Effector memory CD4-positive, alpha-beta T cell (primary cell): Measurements from ENCODE around the gene TARBP1.
A peak's percentile ranks its signal among the peaks of the same experiment; 100 is the strongest.

ENCODE experiments used
- DNase-seq, 3 donors: peaks; one replicate each; pipeline ENCODE4 v3.0.0-alpha.2; 2020
- H3K27ac ChIP-seq: 2 replicates; pipeline ENCODE4 v1.7.0; 2013; ENCODE audit warnings: mild to moderate bottlenecking, low read length, moderate library complexity; ENCODE audit not compliant: insufficient read depth, poor library complexity, severe bottlenecking
- H3K27me3 ChIP-seq: replicated peaks from 2 replicates; pipeline ENCODE4 v1.7.0; 2013; ENCODE audit warnings: mild to moderate bottlenecking, low read length; ENCODE audit not compliant: insufficient read depth, control insufficient read depth, poor library complexity, severe bottlenecking
- H3K36me3 ChIP-seq: 2 replicates; pipeline ENCODE4 v1.7.0; 2013; ENCODE audit warnings: mild to moderate bottlenecking, low read length, moderate library complexity; ENCODE audit not compliant: control insufficient read depth, insufficient read depth
- H3K4me1 ChIP-seq: 2 replicates; pipeline ENCODE4 v1.7.0; 2013; ENCODE audit warnings: low read length, mild to moderate bottlenecking; ENCODE audit not compliant: control insufficient read depth, insufficient read depth, poor library complexity, severe bottlenecking
- H3K4me3 ChIP-seq: 2 replicates; pipeline ENCODE4 v1.7.0; 2013; ENCODE audit warnings: low read length, low read depth, mild to moderate bottlenecking; ENCODE audit not compliant: insufficient read depth, poor library complexity, severe bottlenecking
- H3K9me3 ChIP-seq: 2 replicates; pipeline ENCODE4 v1.7.0; 2013; ENCODE audit warnings: mild to moderate bottlenecking, low read length, moderate library complexity; ENCODE audit not compliant: control insufficient read depth

Gene TARBP1

DNA sequence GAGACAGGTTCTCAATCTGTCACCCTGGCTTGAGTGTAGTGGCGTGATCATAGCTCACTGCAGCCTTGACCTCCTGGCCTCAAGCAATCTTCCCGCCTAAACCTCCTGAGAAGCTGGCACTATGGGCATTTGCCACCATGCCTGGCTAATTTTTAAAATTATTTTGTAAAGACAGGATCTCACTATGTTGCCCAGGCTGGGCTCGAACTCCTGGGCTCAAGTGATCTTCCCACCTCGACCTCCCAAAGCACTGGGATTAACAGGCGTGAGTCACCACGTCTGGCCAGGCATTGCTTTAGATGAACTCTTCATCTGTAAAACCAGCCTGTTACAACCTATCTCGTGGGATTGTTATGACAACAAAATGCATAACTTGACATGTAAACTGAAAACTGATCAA, 103.3 kb downstream of the TARBP1 start:
- Histone ChIP-seq H3K36me3 (peaks cover 31% of the 10 kb centered on the region), H3K27ac (no peak overlapping the region), H3K4me3 (no peak overlapping the region), H3K27me3 (no peaks in the 10 kb centered on the region), H3K9me3 (no peaks in the 10 kb centered on the region), H3K4me1 (peaks cover 15% of the 10 kb centered on the region)
- DNase-seq: no peak

- Histone ChIP-seq H3K9me3 (no peaks in the 10 kb centered on the region), H3K27me3 (no peaks in the 10 kb centered on the region), H3K36me3 (peaks cover 21% of the 10 kb centered on the region), H3K4me3 (peak overlapping the region; percentile 89), H3K27ac (peak overlapping the region; percentile 93), H3K4me1 (peaks cover 15% of the 10 kb centered on the region)
- no peak for DNase-seq
Observed at GRCh38 chr1:234373959-234374254, 105.1 kb downstream of the TARBP1 start.

DNA sequence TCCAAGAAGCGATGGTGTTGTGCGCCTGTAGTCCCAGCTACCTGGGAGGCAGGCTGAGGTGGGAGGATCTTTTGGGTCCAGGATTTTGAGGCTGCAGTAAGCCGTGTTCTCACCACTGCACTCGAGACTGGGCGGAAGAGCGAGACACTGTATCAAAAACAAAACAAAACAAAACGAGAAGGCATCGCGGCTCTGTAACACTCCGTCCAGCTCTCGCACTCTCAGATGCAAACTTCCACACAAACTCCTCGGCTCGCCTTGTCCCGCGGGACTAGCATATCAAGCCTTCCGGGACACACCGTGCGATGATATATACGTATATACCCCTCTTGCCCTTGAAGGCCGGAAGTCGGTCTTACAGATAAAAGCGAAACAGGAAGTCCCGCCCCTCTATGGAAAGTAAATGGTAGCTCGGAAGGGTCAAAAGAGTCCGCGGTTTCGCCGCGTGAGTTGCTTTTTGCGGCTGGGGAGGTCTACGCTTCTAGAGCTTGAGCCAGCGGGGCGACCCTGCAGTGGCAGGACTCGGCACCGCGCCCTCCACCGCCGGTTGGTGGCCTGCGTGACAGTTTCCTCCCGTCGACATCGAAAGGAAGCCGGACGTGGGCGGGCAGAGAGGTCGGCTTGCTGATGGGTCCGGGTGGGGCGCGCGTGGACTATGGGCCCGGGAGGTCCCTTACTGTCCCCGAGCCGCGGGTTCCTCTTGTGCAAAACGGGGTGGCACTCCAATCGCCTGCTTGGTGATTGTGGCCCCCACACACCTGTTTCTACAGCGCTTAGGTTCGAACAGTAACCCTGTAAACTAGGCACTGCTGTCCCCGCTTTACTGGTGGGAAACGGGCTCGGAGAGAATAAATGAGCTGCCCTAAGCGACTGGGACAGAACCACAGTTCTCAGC, 105.7 kb downstream of the TARBP1 start, which contains the start of gene COA6:
COA6 (plus strand) TSS at position 393 of the 895 bp plus-strand sequence; CDS start at position 404, 11 bp downstream.
- peak within 1 kb of the TSS; percentile 93 for H3K27ac ChIP-seq
- no peaks in the 10 kb centered on the region for H3K9me3 ChIP-seq
- peak within 1 kb of the TSS; percentile 89 for H3K4me3 ChIP-seq
- peaks cover 15% of the 10 kb centered on the region for H3K4me1 ChIP-seq
- H3K27me3 ChIP-seq: no peaks in the 10 kb centered on the region
- peak; percentile 74 to 83 (median 81) for DNase-seq
- peaks cover 19% of the 10 kb centered on the region for H3K36me3 ChIP-seq

DNA sequence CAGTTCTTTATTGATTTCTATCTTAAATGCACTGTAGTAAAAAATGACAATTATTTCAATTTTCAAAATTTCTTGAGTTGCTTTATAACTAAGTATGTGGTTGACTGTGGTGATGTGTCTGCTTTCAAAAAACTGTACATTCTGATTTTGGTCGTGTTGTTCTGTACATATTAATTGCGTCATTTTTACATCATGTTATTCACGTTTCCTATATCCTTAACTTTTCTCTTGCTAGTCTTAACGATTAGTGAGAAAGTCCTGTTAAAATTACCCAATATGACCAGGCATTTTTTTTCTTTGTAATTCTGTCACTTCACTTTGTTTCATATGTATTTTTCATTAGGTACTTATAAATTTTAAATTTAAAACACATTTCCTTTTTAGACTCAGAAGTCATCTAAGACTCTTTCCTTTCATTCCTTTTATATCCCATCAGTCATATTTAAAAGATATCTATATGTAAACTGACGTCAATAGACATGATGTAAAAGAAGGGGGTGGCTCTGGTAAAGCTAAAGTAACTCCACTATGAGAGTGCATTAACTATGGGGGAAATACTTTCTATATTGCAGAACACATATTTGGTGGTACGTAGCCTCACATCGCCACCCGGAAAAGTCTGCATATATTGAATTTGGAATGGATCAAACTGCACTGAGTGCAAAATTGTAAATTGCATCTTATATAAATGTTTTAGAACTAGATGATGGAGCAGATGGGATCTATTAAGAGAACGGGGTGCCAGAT, 106.8 kb downstream of the TARBP1 start:
- Histone ChIP-seq H3K4me1 (peaks cover 15% of the 10 kb centered on the region), H3K36me3 (peaks cover 8% of the 10 kb centered on the region), H3K4me3 (peak overlapping the region; percentile 89), H3K9me3 (no peaks in the 10 kb centered on the region), H3K27me3 (no peaks in the 10 kb centered on the region), H3K27ac (no peak overlapping the region)
- DNase-seq: no peak

GRCh38 chr1:234371414-234371813, 107.6 kb downstream of the TARBP1 start:
- Histone ChIP-seq H3K4me3 (no peak overlapping the region), H3K36me3 (peaks cover 5% of the 10 kb centered on the region), H3K27me3 (no peaks in the 10 kb centered on the region), H3K27ac (no peak overlapping the region), H3K4me1 (peaks cover 15% of the 10 kb centered on the region), H3K9me3 (no peaks in the 10 kb centered on the region)
- DNase-seq: no peak

DNA sequence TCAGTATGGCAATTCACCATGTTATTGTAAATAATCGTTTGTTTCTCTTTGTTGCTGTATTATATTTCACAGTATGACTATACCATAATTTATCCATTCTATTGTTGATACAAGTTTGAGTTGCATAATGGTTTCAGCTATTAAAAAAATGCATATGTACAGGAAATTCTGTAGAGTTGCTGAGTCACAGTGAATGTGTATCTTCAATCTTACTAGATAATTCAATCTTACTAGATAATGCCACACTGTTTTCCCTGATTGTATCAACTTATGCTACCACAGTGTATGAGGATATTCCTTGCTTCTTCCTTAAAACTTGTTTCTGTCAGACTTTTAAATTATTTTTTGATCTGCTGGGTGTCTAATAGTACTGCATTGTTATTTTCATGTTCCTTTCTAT, 109.2 kb downstream of the TARBP1 start:
- Histone ChIP-seq H3K27ac (no peak overlapping the region), H3K9me3 (no peaks in the 10 kb centered on the region), H3K27me3 (no peaks in the 10 kb centered on the region), H3K4me1 (peaks cover 12% of the 10 kb centered on the region), H3K36me3 (no peaks in the 10 kb centered on the region), H3K4me3 (no peak overlapping the region)
- no peak for DNase-seq

DNA sequence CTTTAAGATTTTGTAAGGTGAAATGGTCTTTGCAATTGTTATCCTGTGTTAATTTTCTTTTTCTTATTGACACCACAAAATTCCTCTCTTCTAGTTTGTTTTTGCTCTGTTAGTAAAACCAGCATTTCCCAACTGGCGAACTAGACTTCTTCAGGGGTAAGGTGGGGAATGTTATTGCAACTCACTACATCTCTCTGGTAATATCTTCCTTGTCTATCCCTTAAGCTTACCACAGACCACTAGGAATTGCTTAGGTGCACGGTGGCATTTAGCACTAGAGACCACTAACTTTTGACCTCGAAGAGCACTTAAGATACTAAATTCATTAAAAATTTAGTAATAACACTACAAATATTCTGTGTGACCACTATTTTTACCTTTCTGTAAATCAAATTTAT, 109.9 kb downstream of the TARBP1 start:
- Histone ChIP-seq H3K9me3 (no peaks in the 10 kb centered on the region), H3K36me3 (no peaks in the 10 kb centered on the region), H3K4me3 (no peak overlapping the region), H3K27me3 (no peaks in the 10 kb centered on the region), H3K4me1 (peaks cover 4% of the 10 kb centered on the region), H3K27ac (no peak overlapping the region)
- no peak for DNase-seq

GRCh38 chr1:234368320-234369032, 110.5 kb downstream of the TARBP1 start:
- no peak overlapping the region for H3K4me3 ChIP-seq
- no peaks in the 10 kb centered on the region for H3K27me3 ChIP-seq
- no peak overlapping the region for H3K27ac ChIP-seq
- H3K4me1 ChIP-seq: peaks cover 4% of the 10 kb centered on the region
- no peak for DNase-seq
- no peaks in the 10 kb centered on the region for H3K9me3 ChIP-seq
- H3K36me3 ChIP-seq: no peaks in the 10 kb centered on the region

GRCh38 chr1:234362558-234362957, 116.4 kb downstream of the TARBP1 start:
- Histone ChIP-seq H3K27me3 (no peaks in the 10 kb centered on the region), H3K4me1 (no peaks in the 10 kb centered on the region), H3K27ac (no peak overlapping the region), H3K36me3 (no peaks in the 10 kb centered on the region), H3K9me3 (no peaks in the 10 kb centered on the region), H3K4me3 (no peak overlapping the region)
- DNase-seq: no peak
